Measurements from ENCODE around the gene TMEM63A. TPM values are rescaled to one million over a fixed set of nuclear protein-coding genes. Genes with fewer than 3 reads are reported as not detected.

The TMEM63A gene
- total RNA-seq, 1 experiment from 2014 or later = 31.4 TPM

GRCh38 chr1:225844236-225845061, 37.7 kb downstream of the TMEM63A start:
- BruUV-seq (replicated peaks) = no TSS peak
- ATAC-seq (no peak), DNase-seq (ENCODE audit: low read depth, low spot score) (no peak)
- H3K27ac ChIP-seq (ENCODE audit: low read length) = no peak overlapping the region
- ChIA-PET CTCF (no interaction called here), POLR2A (interaction anchor here (0.7 to 1.1 kb wide), 2 partner anchors 67 to 332 kb away, joined by 3 to 9 read pairs; partner anchors contain the start of gene SRP9)
- in situ Hi-C loops (cut with HindIII; ENCODE audit: low pct_unique_long_range_greater_than_20kb, low sequenced_read_pairs) (no loop called here), intact Hi-C loops (cut with micrococcal nuclease; ENCODE audit: unreplicated experiment) (loop anchor here (2.0 to 5.0 kb wide), 2 partner anchors 67 to 370 kb away; partner anchors contain the start of gene SRP9)
- TF ChIP-seq SIN3A (IDR thresholded peaks at IDR 0.05; ENCODE audit: borderline replicate concordance, insufficient read depth, low read depth, low read length) = no peak
- TF ChIP-seq CTCF (IDR thresholded peaks at IDR 0.05) = no peak
- TF ChIP-seq TCF7L2 (IDR thresholded peaks at IDR 0.05; ENCODE audit: low read depth, low read length) = no peak
- TF ChIP-seq POLR2AphosphoS5 (IDR thresholded peaks at IDR 0.05; ENCODE audit: low read depth, low read length) = no peak; the same call in 1 of the 2 replicates
- TF ChIP-seq REST (IDR thresholded peaks at IDR 0.05; ENCODE audit: insufficient read depth in 1 of 2, low read depth in 2 of 2, low read length in 1 of 2) = no peak
- 0 out of 2 replicates have a peak, but pooled peaks cover 5% of the 10 kb centered on the region for H3K4me1 ChIP-seq (ENCODE audit: control insufficient read depth, insufficient read depth, low read length)
- H3K4me3 ChIP-seq (ENCODE audit: low read depth in 2 of 2, low read length in 2 of 2) = no peak overlapping the region
- no peaks in the 10 kb centered on the region for H3K36me3 ChIP-seq (ENCODE audit: control insufficient read depth, insufficient read depth, low read length)
- no peaks in the 10 kb centered on the region for H3K9me3 ChIP-seq (ENCODE audit: control insufficient read depth, insufficient read depth, low read depth, low read length)
- H3K27me3 ChIP-seq (ENCODE audit: control insufficient read depth, insufficient read depth, low read length) = no peaks in the 10 kb centered on the region

- Histone ChIP-seq H3K36me3 (ENCODE audit: control insufficient read depth, insufficient read depth, low read length) (no peaks in the 10 kb centered on the region), H3K4me1 (ENCODE audit: control insufficient read depth, insufficient read depth, low read length) (0 out of 2 replicates have a peak, but pooled peaks cover 5% of the 10 kb centered on the region), H3K4me3 (ENCODE audit: low read depth in 2 of 2, low read length in 2 of 2) (no peak overlapping the region), H3K27ac (ENCODE audit: low read length) (no peak overlapping the region), H3K27me3 (ENCODE audit: control insufficient read depth, insufficient read depth, low read length) (no peaks in the 10 kb centered on the region), H3K9me3 (ENCODE audit: control insufficient read depth, insufficient read depth, low read depth, low read length) (no peaks in the 10 kb centered on the region)
- ChIA-PET POLR2A (interaction anchor here (0.7 kb wide), 1 partner anchor 331 kb away, joined by 9 read pairs; no protein-coding TSS in a partner anchor), CTCF (no interaction called here)
- ATAC-seq = no peak
- no TSS peak for BruUV-seq (replicated peaks)
- in situ Hi-C loops (cut with HindIII; ENCODE audit: low pct_unique_long_range_greater_than_20kb, low sequenced_read_pairs) = no loop called here
- intact Hi-C loops (cut with micrococcal nuclease; ENCODE audit: unreplicated experiment) = no loop called here
- TF ChIP-seq TCF7L2 (IDR thresholded peaks at IDR 0.05; ENCODE audit: low read depth, low read length) (no peak), CTCF (IDR thresholded peaks at IDR 0.05) (no peak), SIN3A (IDR thresholded peaks at IDR 0.05; ENCODE audit: borderline replicate concordance, insufficient read depth, low read depth, low read length) (no peak), POLR2AphosphoS5 (IDR thresholded peaks at IDR 0.05; ENCODE audit: low read depth, low read length) (no peak), REST (IDR thresholded peaks at IDR 0.05; ENCODE audit: insufficient read depth in 1 of 2, low read depth in 2 of 2, low read length in 1 of 2) (no peak)
- no peak for DNase-seq (ENCODE audit: low read depth, low spot score)
Observed at GRCh38 chr1:225843426-225843795, 38.8 kb downstream of the TMEM63A start.

All from Panc1 (cell line).